VCaP (cell line): ENCODE data around the gene LHPP.
"Not testable (repeated sequence)": the region's sequence is repeated elsewhere in the genome, so short reads cannot be mapped to it uniquely, and the experiment has no call there.

ENCODE experiments used
- H3K27ac ChIP-seq: fragments of 450-650 bp; 2 replicates; pipeline ENCODE4 v1.5.1; 2017
- CTCF ChIP-seq: fragments of 450-650 bp; conservative IDR thresholded peaks from 2 replicates; pipeline ENCODE4 v1.5.1; 2017; ENCODE audit warnings: mild to moderate bottlenecking, moderate library complexity

LHPP gene

GRCh38 chr10:124605481-124605855, 143.8 kb downstream of the LHPP start:
- H3K27ac ChIP-seq = no peak overlapping the region
- TF ChIP-seq CTCF = no peak

GRCh38 chr10:124605856-124606812, 144.5 kb downstream of the LHPP start:
- H3K27ac ChIP-seq = no peak overlapping the region

GRCh38 chr10:124606822-124607221, 145.2 kb downstream of the LHPP start:
- H3K27ac ChIP-seq = no peak overlapping the region
- TF ChIP-seq CTCF = no peak

More at GRCh38 chr10:124605856-124606812, 144.5 kb downstream of the LHPP start:
- TF ChIP-seq CTCF = no peak

- no peak overlapping the region for H3K27ac ChIP-seq
- TF ChIP-seq CTCF = no peak
Measured at GRCh38 chr10:124607693-124608092, 146.1 kb downstream of the LHPP start.

GRCh38 chr10:124608093-124608721, 146.6 kb downstream of the LHPP start:
- no peak for TF ChIP-seq CTCF
- H3K27ac ChIP-seq = no peak overlapping the region

- no peak for TF ChIP-seq CTCF
Measured at GRCh38 chr10:124609698-124610097, 148.1 kb downstream of the LHPP start.

GRCh38 chr10:124610186-124610585, 148.6 kb downstream of the LHPP start:
- not testable (repeated sequence) for H3K27ac ChIP-seq

More at GRCh38 chr10:124609698-124610097, 148.1 kb downstream of the LHPP start:
- no peak overlapping the region for H3K27ac ChIP-seq

- H3K27ac ChIP-seq = not testable (repeated sequence)
Measured at GRCh38 chr10:124610851-124611250, 149.2 kb downstream of the LHPP start.
